Measurements from ENCODE around the gene FBP1.

FBP1 gene

DNA sequence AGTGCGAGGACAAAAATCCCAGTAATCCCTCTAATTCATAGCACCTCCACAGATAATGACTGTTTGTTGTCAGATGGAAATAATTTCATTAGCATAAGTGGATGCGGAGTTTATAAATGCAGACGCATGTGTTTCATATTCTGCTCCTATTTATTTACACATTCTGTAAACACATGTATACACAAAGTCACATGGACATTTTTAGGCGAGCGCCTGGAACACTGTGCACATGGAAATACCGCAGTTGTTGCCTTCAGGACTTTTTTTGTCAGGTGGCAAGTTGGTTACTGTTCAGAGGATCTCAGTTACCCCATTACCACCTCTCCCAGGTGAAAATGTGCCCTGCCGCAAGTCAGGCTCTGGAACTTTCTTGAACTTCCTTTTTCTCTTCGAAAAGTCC is 40.3 kb upstream of the FBP1 start:
- Histone ChIP-seq H3K9me2 (ENCODE audit: low read depth, low read length) (no peaks in the 10 kb centered on the region), H4K20me1 (ENCODE audit: insufficient read depth, low read length) (no peaks in the 10 kb centered on the region), H2AFZ (ENCODE audit: low read length) (no peak overlapping the region), H3K4me1 (ENCODE audit: insufficient read depth, low read length, severe bottlenecking) (peaks cover 3% of the 10 kb centered on the region), H3F3A (ENCODE audit: insufficient read depth, low read length) (no peaks in the 10 kb centered on the region), H3K9ac (ENCODE audit: low read length) (no peak overlapping the region), H3K4me3 (ENCODE audit: low read depth, low read length, poor library complexity, severe bottlenecking) (no peak overlapping the region), H3K36me3 (ENCODE audit: insufficient read depth, low read length) (no peaks in the 10 kb centered on the region), H3K9me3 (ENCODE audit: low read length) (no peaks in the 10 kb centered on the region), H3K27ac (ENCODE audit: low read depth, low read length, poor library complexity, severe bottlenecking) (no peak overlapping the region), H3K27me3 (ENCODE audit: insufficient read depth, low read length) (no peaks in the 10 kb centered on the region), H3K79me2 (ENCODE audit: insufficient read depth, low read length) (no peaks in the 10 kb centered on the region), H3K4me2 (ENCODE audit: low read length) (no peak overlapping the region)
- TF ChIP-seq, protein P1, sequence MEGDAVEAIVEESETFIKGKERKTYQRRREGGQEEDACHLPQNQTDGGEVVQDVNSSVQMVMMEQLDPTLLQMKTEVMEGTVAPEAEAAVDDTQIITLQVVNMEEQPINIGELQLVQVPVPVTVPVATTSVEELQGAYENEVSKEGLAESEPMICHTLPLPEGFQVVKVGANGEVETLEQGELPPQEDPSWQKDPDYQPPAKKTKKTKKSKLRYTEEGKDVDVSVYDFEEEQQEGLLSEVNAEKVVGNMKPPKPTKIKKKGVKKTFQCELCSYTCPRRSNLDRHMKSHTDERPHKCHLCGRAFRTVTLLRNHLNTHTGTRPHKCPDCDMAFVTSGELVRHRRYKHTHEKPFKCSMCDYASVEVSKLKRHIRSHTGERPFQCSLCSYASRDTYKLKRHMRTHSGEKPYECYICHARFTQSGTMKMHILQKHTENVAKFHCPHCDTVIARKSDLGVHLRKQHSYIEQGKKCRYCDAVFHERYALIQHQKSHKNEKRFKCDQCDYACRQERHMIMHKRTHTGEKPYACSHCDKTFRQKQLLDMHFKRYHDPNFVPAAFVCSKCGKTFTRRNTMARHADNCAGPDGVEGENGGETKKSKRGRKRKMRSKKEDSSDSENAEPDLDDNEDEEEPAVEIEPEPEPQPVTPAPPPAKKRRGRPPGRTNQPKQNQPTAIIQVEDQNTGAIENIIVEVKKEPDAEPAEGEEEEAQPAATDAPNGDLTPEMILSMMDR (IDR thresholded peaks at IDR 0.05; ENCODE audit: low read length): no peak
- TF ChIP-seq EZH2 (IDR thresholded peaks at IDR 0.05; ENCODE audit: borderline replicate concordance, low read length): no peak

DNA sequence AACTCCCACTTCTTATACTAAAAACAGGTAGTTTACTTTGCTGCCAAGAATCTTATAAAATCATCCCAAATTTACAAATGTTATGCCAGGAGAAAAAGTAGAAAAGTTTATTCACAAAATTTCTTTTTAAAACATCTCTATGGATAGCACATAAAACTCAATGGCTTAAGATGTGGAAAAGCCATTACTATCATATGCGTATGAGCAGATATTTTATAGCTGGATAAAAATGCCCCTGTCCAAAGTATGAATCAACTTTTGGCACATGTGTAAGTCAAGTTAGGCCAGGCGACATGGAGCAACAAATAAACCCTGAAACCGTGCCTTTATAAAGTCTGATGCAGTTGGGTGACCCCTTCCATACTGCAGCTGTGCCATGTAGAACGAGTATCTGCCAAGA is 38.6 kb upstream of the FBP1 start:
- Histone ChIP-seq H3K36me3 (ENCODE audit: insufficient read depth, low read length) (no peaks in the 10 kb centered on the region), H3K9me3 (ENCODE audit: low read length) (no peaks in the 10 kb centered on the region)

DNA sequence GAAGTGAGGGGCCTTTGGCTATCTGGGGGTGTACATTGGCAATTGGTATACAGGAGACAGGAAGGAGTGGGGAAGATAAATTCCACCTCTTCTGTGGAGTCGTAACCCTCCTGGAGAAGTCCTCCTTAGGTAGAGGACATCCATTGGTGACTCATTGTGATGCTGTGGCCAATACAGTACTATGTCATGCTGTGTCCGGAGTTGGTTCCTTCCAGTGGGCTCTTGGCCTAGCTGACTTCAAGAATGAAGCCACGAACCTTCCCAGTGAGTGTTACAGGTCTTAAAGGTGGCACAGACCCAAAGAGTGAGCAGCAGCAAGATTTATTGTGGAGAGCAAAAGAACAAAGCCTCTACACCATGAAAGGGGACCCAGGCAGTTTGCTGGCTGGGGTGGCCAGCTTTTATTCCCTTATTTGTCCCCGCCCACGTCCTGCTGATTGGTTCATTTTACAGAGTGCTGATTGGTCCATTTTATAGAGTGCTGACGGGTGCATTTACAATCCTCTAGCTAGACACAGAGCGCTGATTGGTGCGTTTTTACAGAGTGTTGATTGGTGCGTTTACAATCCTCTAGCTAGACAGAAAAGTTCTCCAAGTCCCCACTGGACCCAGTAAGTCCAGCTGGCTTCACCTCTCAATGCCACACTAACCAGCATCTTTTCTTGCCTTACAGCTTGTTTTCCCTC is 37.3 kb upstream of the FBP1 start:
- Histone ChIP-seq H3K9me2 (ENCODE audit: low read depth, low read length) (no peaks in the 10 kb centered on the region), H2AFZ (ENCODE audit: low read length) (no peak overlapping the region), H3K36me3 (ENCODE audit: insufficient read depth, low read length) (no peaks in the 10 kb centered on the region), H3K9me3 (ENCODE audit: low read length) (no peaks in the 10 kb centered on the region), H3F3A (ENCODE audit: insufficient read depth, low read length) (no peaks in the 10 kb centered on the region), H3K4me1 (ENCODE audit: insufficient read depth, low read length, severe bottlenecking) (peaks cover under 1% of the 10 kb centered on the region), H3K27ac (ENCODE audit: low read depth, low read length, poor library complexity, severe bottlenecking) (no peak overlapping the region), H3K27me3 (ENCODE audit: insufficient read depth, low read length) (no peaks in the 10 kb centered on the region), H3K4me3 (ENCODE audit: low read depth, low read length, poor library complexity, severe bottlenecking) (no peak overlapping the region), H3K9ac (ENCODE audit: low read length) (no peak overlapping the region), H3K4me2 (ENCODE audit: low read length) (no peak overlapping the region), H4K20me1 (ENCODE audit: insufficient read depth, low read length) (no peaks in the 10 kb centered on the region), H3K79me2 (ENCODE audit: insufficient read depth, low read length) (no peaks in the 10 kb centered on the region)
- no peak for TF ChIP-seq EZH2 (IDR thresholded peaks at IDR 0.05; ENCODE audit: borderline replicate concordance, low read length)

More for the DNA sequence above, 38.6 kb upstream of the FBP1 start:
- Histone ChIP-seq H3K27ac (ENCODE audit: low read depth, low read length, poor library complexity, severe bottlenecking) (no peak overlapping the region), H3K9me2 (ENCODE audit: low read depth, low read length) (no peaks in the 10 kb centered on the region), H3K4me1 (ENCODE audit: insufficient read depth, low read length, severe bottlenecking) (peaks cover 3% of the 10 kb centered on the region), H4K20me1 (ENCODE audit: insufficient read depth, low read length) (no peaks in the 10 kb centered on the region), H3K4me3 (ENCODE audit: low read depth, low read length, poor library complexity, severe bottlenecking) (no peak overlapping the region), H3K27me3 (ENCODE audit: insufficient read depth, low read length) (no peaks in the 10 kb centered on the region), H2AFZ (ENCODE audit: low read length) (no peak overlapping the region), H3K9ac (ENCODE audit: low read length) (no peak overlapping the region), H3K79me2 (ENCODE audit: insufficient read depth, low read length) (no peaks in the 10 kb centered on the region), H3K4me2 (ENCODE audit: low read length) (no peak overlapping the region), H3F3A (ENCODE audit: insufficient read depth, low read length) (no peaks in the 10 kb centered on the region)
- TF ChIP-seq EZH2 (IDR thresholded peaks at IDR 0.05; ENCODE audit: borderline replicate concordance, low read length): no peak

DNA sequence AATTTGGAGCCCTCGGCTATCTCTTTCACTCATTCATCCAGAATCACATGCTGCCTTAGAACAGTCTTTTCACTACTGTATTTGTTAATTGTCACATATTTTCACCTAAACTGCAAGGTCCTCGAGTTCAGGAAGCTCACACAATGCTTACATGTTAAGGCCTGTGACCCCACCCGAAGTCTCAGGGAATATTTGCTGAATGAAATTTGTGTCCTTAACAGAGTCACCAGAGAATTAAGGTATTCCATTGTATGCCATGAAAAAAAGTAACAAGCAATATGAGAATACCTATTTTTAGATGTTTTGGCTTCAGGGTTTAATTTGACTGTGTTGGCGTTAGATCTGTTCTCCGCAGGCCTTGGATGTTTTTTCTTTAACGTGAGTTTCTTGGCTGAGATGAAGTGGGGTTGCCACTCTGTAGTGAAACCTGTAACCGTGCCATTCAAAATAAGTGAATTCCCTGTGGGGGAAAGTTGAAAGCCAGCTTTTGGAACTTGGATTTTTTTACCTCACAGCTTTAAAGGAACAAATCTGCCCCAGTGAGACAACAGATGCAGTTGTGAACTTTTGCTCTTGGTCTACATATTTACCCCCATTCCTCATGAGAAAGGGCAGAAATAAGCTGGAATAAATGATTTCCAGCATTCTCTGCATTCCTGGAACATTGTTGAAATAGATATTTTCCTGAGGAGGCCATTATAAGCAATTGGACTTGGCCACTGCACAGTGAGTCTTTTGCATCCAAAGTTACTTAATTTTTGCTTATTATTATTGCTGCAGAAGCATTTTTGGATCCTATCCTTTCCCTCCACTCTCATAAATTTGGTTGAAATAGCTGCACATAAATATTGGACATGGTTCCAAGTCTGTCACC is 35.9 kb upstream of the FBP1 start:
- Histone ChIP-seq H3K27ac (ENCODE audit: low read depth, low read length, poor library complexity, severe bottlenecking) (no peak overlapping the region), H2AFZ (ENCODE audit: low read length) (no peak overlapping the region), H3K79me2 (ENCODE audit: insufficient read depth, low read length) (no peaks in the 10 kb centered on the region), H3K4me3 (ENCODE audit: low read depth, low read length, poor library complexity, severe bottlenecking) (no peak overlapping the region), H3K36me3 (ENCODE audit: insufficient read depth, low read length) (no peaks in the 10 kb centered on the region), H3K9ac (ENCODE audit: low read length) (no peak overlapping the region), H3F3A (ENCODE audit: insufficient read depth, low read length) (no peaks in the 10 kb centered on the region), H3K9me2 (ENCODE audit: low read depth, low read length) (no peaks in the 10 kb centered on the region), H3K9me3 (ENCODE audit: low read length) (no peaks in the 10 kb centered on the region), H3K27me3 (ENCODE audit: insufficient read depth, low read length) (no peaks in the 10 kb centered on the region), H4K20me1 (ENCODE audit: insufficient read depth, low read length) (no peaks in the 10 kb centered on the region), H3K4me2 (ENCODE audit: low read length) (no peak overlapping the region), H3K4me1 (ENCODE audit: insufficient read depth, low read length, severe bottlenecking) (no peaks in the 10 kb centered on the region)
- TF ChIP-seq EZH2 (IDR thresholded peaks at IDR 0.05; ENCODE audit: borderline replicate concordance, low read length): no peak
- TF ChIP-seq, protein P1 (IDR thresholded peaks at IDR 0.05; ENCODE audit: low read length): no peak

Data from OCI-LY1 (cell line).